GM12878 (cell line): ENCODE measurements around the gene RAP1A. TPM values are rescaled to one million over a fixed set of nuclear protein-coding genes. Genes with fewer than 3 reads are reported as not detected.

ENCODE experiments used
- ATAC-seq: fragments of 200-7000 bp; cut with Tn5 transposase; 3 replicates; pipeline ENCODE4 v1.9.1; 2020; ENCODE audit warnings: mild to moderate bottlenecking, moderate library complexity
- BruUV-seq: library from RNA; stranded (reverse); fragments of 400-500 nt; replicated peaks from 2 replicates; lab custom pipeline; 2021; lab: Mats Ljungman, UMichigan
- CTCF ChIA-PET: fragments of 300-600 bp; sonication (Branson Sonifier 250); formaldehyde crosslinking; extraction: SDS; loops from one replicate; lab custom pipeline; 2021; ENCODE audit warnings: inconsistent platforms; lab: Yijun Ruan, JAX
- POLR2A ChIA-PET: fragments of 350-600 bp; formaldehyde crosslinking; extraction: SDS; loops from one replicate; lab custom pipeline; 2021; ENCODE audit warnings: inconsistent platforms; lab: Charles Lee
- RAD21 ChIA-PET: fragments of 300-600 bp; sonication (Branson Sonifier 250); formaldehyde crosslinking; loops from one replicate; lab custom pipeline; 2023; ENCODE audit warnings: antibody characterized with exemption; ENCODE audit not compliant: unreplicated experiment; lab: Charles Lee
- SMC1A ChIA-PET: fragments of 300-600 bp; sonication (Branson Sonifier 250); formaldehyde crosslinking; loops from one replicate; lab custom pipeline; 2023; ENCODE audit not compliant: unreplicated experiment, uncharacterized antibody; lab: Charles Lee
- DNase-seq: peaks from one replicate; pipeline ENCODE4 v3.0.0-alpha.2; 2011; ENCODE audit warnings: low read depth, low spot score
- FAIRE-seq: peaks from 3 replicates; lab custom pipeline; 2011; peaks lifted over from hg19 to GRCh38; lab: Jason Lieb, UNC
- H2AFZ ChIP-seq: 2 replicates; pipeline ENCODE4 v1.6.0; 2011; ENCODE audit warnings: low read depth, low read length, control low read depth; ENCODE audit not compliant: control insufficient read depth
- H3K27ac ChIP-seq: 2 replicates; pipeline ENCODE4 v1.5.1; 2011; ENCODE audit warnings: control low read depth; ENCODE audit not compliant: control insufficient read depth, insufficient read depth
- H3K27me3 ChIP-seq, 2 experiments: replicated peaks in 1 of 2; 2 replicates each; pipeline versions ENCODE4 v1.6.0 to v1.6.1; 2011; ENCODE audit warnings: low read length in 1 of 2; ENCODE audit not compliant: control insufficient read depth in 2 of 2, insufficient read depth in 2 of 2
- H3K36me3 ChIP-seq, 2 experiments: 2 replicates each; pipeline ENCODE4 v1.5.1; 2011; ENCODE audit warnings: low read length in 1 of 2; ENCODE audit not compliant: control insufficient read depth in 2 of 2, insufficient read depth in 2 of 2
- H3K4me1 ChIP-seq: 2 replicates; pipeline ENCODE4 v1.6.1; 2011; ENCODE audit warnings: mild to moderate bottlenecking, low read length, moderate library complexity, mixed read lengths; ENCODE audit not compliant: control insufficient read depth, insufficient read depth
- H3K4me2 ChIP-seq: 2 replicates; pipeline ENCODE4 v1.6.0; 2011; ENCODE audit warnings: control low read depth; ENCODE audit not compliant: control insufficient read depth, insufficient read depth
- H3K4me3 ChIP-seq: fragments of 200-600 bp; sonication (generic); 2 replicates; pipeline ENCODE4 v1.5.1; 2016
- H3K79me2 ChIP-seq: 2 replicates; pipeline ENCODE4 v1.6.0; 2011; ENCODE audit warnings: low read length; ENCODE audit not compliant: control insufficient read depth, insufficient read depth
- H3K9ac ChIP-seq: 2 replicates; pipeline ENCODE4 v1.8.0; 2011; ENCODE audit warnings: low read length, control low read depth, mixed read lengths; ENCODE audit not compliant: control insufficient read depth, insufficient read depth
- H3K9me3 ChIP-seq: replicated peaks from 3 replicates; pipeline ENCODE4 v1.5.1; 2011; ENCODE audit warnings: mild to moderate bottlenecking, low read length; ENCODE audit not compliant: control insufficient read depth, insufficient read depth
- H4K20me1 ChIP-seq: 2 replicates; pipeline ENCODE4 v1.6.0; 2011; ENCODE audit not compliant: control insufficient read depth, insufficient read depth
- HSF1 ChIP-seq: fragments of 150-350 bp; IDR thresholded peaks from 2 replicates; pipeline ENCODE4 v1.6.1; 2014; ENCODE audit warnings: mild to moderate bottlenecking, low read depth, low read length
- NFIC ChIP-seq: IDR thresholded peaks from 2 replicates; pipeline ENCODE4 v1.6.1; 2012; ENCODE audit warnings: low read depth, mild to moderate bottlenecking, inconsistent platforms, low read length, moderate library complexity
- NFYA ChIP-seq: IDR thresholded peaks from 2 replicates; pipeline ENCODE4 v1.6.1; 2011; ENCODE audit warnings: low read depth, mild to moderate bottlenecking, low read length, improper control_type of control experiment, borderline replicate concordance
- NFYB ChIP-seq: IDR thresholded peaks from 2 replicates; pipeline ENCODE4 v1.6.1; 2011; ENCODE audit warnings: low read depth, mild to moderate bottlenecking, low read length, improper control_type of control experiment, moderate library complexity; ENCODE audit not compliant: insufficient read depth
- RCOR1 ChIP-seq: conservative IDR thresholded peaks from 2 replicates; pipeline ENCODE4 v1.6.1; 2012; ENCODE audit warnings: low read depth, low read length, improper control_type of control experiment
- SMC3 ChIP-seq: IDR thresholded peaks from 2 replicates; pipeline ENCODE4 v1.6.1; 2011; ENCODE audit warnings: low read length, improper control_type of control experiment, borderline replicate concordance
- SREBF2 ChIP-seq: IDR thresholded peaks from 2 replicates; pipeline ENCODE4 v1.6.1; 2012; ENCODE audit warnings: mild to moderate bottlenecking, low read length
- TBL1XR1 ChIP-seq: IDR thresholded peaks from 2 replicates; pipeline ENCODE4 v1.6.1; 2012; ENCODE audit warnings: low read depth, low read length, improper control_type of control experiment
- WGBS: methylation state at CpG from one replicate; pipeline ENCODE4 v1.1.6; 2016; ENCODE audit warnings: low lambda C conversion rate; ENCODE audit not compliant: insufficient replicate concordance, insufficient coverage; ENCODE audit errors: missing lambda C conversion rate; 5-methylcytosine and 5-hydroxymethylcytosine counted together
- in situ Hi-C: fragments of 300-500 bp; cut with MboI; formaldehyde crosslinking; loops from 9 replicates; pipeline ENCODE4 v1.14.3; 2018; ENCODE audit warnings: mixed read lengths
- intact Hi-C: fragments of 100-400 bp; cut with micrococcal nuclease; formaldehyde crosslinking; loops from one replicate; pipeline ENCODE4 v1.14.2; 2022; ENCODE audit not compliant: unreplicated experiment
- polyA plus RNA-seq, 11 experiments: library from polyadenylated mRNA; depleted of rRNA in 4 of 11; unstranded in 6 of 11; stranded (reverse) in 5 of 11; fragments of >200 nt; fragmentation: Nextera tagmentation in 4 of 11; fragmentation: Illumina TruSeq in 1 of 11; extraction: Ambion mirVana in 4 of 11; extraction: Trizol in 1 of 11; gene quantifications; 1 replicate in 1 of 11; 2 replicates in 10 of 11; pipeline versions ENCODE4 v1.2.1 to v1.2.3, GENCODE V29; 2011 to 2016; ENCODE audit warnings: inconsistent platforms in 2 of 11, missing spikeins in 2 of 11, low read depth in 1 of 11
- total RNA-seq, 4 experiments: library from RNA; depleted of rRNA in 3 of 4; stranded (reverse); fragments of >200 nt in 3 of 4; fragmentation: Illumina TruSeq in 1 of 4; extraction: Trizol in 1 of 4; gene quantifications; 2 replicates each; pipeline versions ENCODE4 v1.2.1 to v1.2.3, GENCODE V29; 2013 to 2021

The RAP1A gene
- total and polyA plus RNA-seq, 10 of the 15 experiments (the other 5 are each of a cell fraction or from before 2014, with no cell fraction given), result 38.4 to 213 (median 86.0) TPM

DNA sequence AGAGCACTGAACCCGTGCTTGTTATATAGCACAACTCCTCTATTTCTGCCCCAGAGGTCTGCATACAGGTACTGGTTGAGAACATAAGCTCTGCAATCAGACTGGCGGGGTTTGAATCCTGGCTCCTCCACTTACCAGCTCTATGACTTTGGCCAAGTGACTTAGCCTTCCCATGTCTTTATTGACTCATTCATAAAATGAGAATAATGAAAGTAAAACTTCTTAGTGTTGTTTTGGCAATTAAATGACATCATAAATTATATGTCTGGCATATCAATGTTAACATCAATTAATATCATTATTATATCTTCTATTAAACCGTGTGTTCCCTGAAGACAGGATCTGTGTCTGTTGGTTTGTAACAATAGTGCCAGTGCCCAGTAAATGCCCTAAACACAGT, 115.3 kb downstream of the RAP1A start:
- ATAC-seq, result no peak
- peaks cover 10% of the 10 kb centered on the region for H3K4me1 ChIP-seq
- no peak overlapping the region for H3K4me2 ChIP-seq
- no TSS peak for BruUV-seq
- ChIA-PET CTCF (interaction anchor here (1.4 kb wide), 1 partner anchor 21 kb away, joined by 6 read pairs; no protein-coding TSS in a partner anchor), POLR2A (interaction anchor here (2.1 kb wide), 1 partner anchor 8 kb away, joined by 4 read pairs; no protein-coding TSS in a partner anchor), RAD21 (interaction anchor here (0.8 kb wide), 1 partner anchor 20 kb away, joined by 4 read pairs; no protein-coding TSS in a partner anchor), SMC1A (interaction anchor here (1.0 to 3.2 kb wide), 3 partner anchors 21 to 253 kb away, joined by 3 to 12 read pairs (median 4); no protein-coding TSS in a partner anchor)
- in situ Hi-C loops, result no loop called here
- H3K9me3 ChIP-seq, result no peaks in the 10 kb centered on the region
- 71% methylated on average over 3 of the region's 3 CpGs for WGBS
- H3K79me2 ChIP-seq, result no peaks in the 10 kb centered on the region
- no peak overlapping the region for H2AFZ ChIP-seq
- H3K9ac ChIP-seq, result no peak overlapping the region
- H3K4me3 ChIP-seq, result no peak overlapping the region
- FAIRE-seq, result no peak
- no peaks in the 10 kb centered on the region; the same call in 1 of the 2 replicates for H4K20me1 ChIP-seq
- intact Hi-C loops, result no loop called here
- no peak overlapping the region for H3K27ac ChIP-seq
- no peak for DNase-seq
- no peak for TF ChIP-seq RCOR1
- no peak for TF ChIP-seq NFIC
- no peak for TF ChIP-seq SMC3
- TF ChIP-seq NFYA, result no peak
- no peaks in the 10 kb centered on the region for H3K36me3 ChIP-seq
- peaks cover 0 to 2% of the 10 kb centered on the region in 2 experiments; a peak in 2 of 4 replicates for H3K27me3 ChIP-seq

DNA sequence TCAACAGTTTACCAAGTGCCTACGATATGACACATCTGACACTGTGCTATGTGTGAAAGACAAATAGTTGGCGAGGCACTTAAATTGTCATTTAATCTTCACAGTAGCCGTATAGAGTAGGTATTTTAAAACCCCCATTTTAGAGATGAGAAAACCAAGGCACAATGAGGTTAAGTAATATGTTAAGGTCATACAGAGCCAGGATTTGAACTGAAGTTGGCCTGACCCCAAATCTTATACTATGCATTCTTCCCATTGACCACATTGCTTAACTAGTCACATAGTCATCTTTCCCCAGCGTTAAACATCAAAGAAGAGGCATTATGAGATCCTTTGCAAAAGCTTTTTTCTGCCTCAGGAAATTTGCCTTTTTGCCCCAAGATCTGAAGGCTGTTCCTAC, 115.7 kb downstream of the RAP1A start:
- ChIA-PET POLR2A (no interaction called here), SMC1A (interaction anchor here (1.6 to 4.8 kb wide), 3 partner anchors 21 to 227 kb away, joined by 3 to 31 read pairs (median 12); no protein-coding TSS in a partner anchor), CTCF (interaction anchor here (1.9 kb wide), 1 partner anchor 34 kb away, joined by 6 read pairs; no protein-coding TSS in a partner anchor), RAD21 (no interaction called here)
- DNase-seq (no peak), FAIRE-seq (peak; percentile 31)
- Histone ChIP-seq H3K4me3 (no peak overlapping the region), H3K27me3 (peaks cover 0 to 5% of the 10 kb centered on the region in 2 experiments; a peak in 2 of 4 replicates), H3K27ac (no peak overlapping the region), H3K9ac (no peak overlapping the region), H3K9me3 (no peaks in the 10 kb centered on the region), H3K4me1 (peaks cover 11% of the 10 kb centered on the region), H3K79me2 (no peaks in the 10 kb centered on the region), H3K36me3 (no peaks in the 10 kb centered on the region), H3K4me2 (no peak overlapping the region), H4K20me1 (no peaks in the 10 kb centered on the region), H2AFZ (no peak overlapping the region)
- intact Hi-C loops (no loop called here), in situ Hi-C loops (no loop called here)
- 92% methylated on average over 4 of the region's 4 CpGs for WGBS
- BruUV-seq, result no TSS peak
- TF ChIP-seq NFIC (no peak), SREBF2 (no peak), HSF1 (no peak), TBL1XR1 (no peak), NFYB (no peak)
- TF ChIP-seq, all 136 proteins: peak for 0
- ATAC-seq, result no peak
